HG02642 (cell line): ENCODE data around the gene DLEU7.

ENCODE experiments used
- ATAC-seq: cut with Tn5 transposase; IDR thresholded peaks from one replicate; pipeline ENCODE4 v1.9.1; 2021; ENCODE audit warnings: mild to moderate bottlenecking; ENCODE audit not compliant: unreplicated experiment, poor library complexity

Gene DLEU7

DNA sequence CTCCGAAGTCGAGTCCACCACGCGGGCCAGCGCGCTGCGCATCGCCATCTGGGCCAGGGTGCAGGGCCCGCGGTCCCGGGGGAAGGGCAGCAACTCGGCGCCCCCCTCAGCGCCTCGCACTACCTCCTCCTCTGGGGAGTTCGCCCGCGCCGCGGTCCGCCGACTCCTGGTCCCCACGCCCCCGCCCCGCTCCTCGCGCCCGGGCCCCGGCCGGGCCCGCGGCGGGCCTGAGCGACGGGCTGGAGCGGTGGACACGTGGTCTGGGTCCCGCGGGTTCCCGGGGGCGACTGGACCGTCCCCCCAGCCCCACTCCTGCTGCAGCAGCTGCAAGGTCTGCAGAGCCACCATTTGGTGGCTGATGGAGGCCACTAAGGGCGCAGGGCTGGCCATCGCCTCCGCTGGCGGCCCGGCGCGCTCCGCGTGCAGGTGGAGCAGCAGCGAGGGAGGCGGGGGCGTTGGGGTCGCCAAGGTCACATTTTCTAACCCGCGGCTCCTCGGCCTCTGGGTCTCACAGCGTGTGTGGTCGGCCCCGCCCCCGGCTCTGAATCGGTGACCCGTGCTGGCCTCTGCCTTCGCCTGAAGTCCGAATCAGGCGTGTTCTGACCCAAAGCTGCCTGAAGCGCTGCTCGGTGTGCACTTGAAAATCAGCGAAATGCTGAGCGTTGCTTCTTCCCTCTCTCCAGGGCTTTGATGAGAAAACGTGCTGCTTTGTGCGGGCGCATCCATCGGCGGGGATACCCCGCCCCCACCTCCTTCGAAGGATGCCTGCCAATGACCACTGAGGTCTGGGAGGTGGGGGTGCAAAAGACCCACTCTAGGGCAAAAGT lies at the start of gene DLEU7:
Gene DLEU7 (minus strand): TSS at position 436 of the 827 bp plus-strand sequence. CDS start 46 bp downstream, at position 390.
- ATAC-seq: no peak

DNA sequence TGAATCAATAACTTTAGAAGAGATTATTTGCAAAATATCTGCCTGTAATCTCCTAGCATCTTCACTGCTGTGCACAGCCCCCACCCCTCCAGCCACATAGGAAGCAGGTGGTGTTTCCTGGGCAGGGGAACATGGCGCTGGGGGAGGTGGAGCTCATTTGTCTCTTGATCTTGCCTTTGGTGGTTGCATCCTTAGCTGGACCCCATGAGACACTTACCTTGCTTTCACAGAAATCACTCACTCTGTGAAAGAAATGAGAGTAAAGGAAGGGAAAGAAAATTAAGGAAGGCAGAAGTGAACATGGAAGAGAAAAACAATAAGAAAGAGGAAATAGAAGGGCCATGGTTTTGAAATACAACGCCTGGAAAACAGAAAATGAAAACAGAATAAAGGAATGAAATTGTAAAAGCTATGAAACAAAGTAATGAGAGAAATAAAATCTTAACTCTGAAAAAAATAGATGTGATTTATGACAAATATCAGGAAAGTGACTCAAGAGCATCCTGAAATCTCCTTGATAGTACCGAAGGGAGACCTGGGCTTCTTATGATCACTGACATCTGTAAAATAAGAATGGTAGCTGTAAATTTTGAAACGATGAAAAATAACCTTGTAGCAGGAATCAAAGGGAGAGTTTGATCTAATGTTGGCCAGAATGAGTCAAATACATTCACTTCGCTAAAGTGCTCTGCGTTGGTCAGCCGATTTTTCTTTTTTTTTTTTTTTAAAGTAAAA lies 48.9 kb upstream of the DLEU7 start:
- ATAC-seq: peak; percentile 49

DNA sequence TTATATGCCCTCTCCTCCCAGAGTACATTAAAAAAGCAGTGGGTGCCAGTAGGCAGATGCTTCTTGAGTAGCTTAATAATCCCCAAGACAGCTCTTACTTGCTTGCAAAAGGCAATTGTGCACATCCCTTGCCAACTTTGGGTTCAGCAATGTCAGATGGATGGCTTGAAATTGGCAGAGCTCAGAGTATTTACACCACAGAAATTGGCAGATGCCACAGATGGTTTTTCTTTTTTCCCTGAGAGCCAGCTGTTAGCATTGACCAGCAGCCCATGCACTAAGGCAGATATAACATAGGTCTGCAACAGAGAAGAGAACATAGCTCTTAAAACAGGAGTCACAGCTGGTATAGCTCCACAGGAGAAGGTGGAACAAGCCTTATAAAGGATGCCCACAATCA lies 47.7 kb upstream of the DLEU7 start:
- no peak for ATAC-seq

DNA sequence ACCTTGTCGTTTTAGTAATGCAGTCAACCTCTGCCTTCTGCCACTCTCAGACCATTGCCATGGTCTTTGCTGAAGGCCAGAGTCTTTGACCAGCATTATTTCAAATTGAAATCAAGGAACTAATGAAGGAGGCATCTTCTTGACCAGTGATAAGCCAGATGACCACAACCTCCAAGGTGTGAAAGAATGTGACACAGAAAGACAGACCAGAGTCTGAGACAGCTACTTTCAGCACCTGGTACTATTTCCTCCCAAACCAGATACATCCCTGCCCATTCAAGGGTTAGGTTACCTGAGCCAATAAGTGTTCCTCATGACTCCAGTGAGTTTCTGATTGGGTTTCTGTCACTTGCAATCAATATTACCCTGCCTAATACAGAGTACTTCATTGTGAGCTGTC lies 45.8 kb upstream of the DLEU7 start:
- no peak for ATAC-seq

DNA sequence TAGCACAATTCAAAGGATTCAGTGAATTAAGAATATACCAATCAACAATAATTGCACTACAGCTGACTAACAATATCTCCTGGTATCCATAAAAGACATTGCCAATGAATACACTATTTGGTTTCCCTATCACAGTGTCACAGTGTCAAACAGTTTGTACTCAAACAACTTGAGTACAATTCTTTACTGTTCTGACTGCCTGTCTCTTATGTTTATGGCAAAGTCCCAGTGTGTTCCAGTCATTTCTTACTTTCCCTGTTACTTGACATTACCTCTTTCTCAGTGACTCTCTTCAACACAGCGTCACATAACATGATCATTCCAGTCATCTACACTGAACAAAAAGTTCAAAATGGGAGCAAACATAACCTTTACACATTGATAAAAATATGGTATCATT lies 44.9 kb upstream of the DLEU7 start:
- ATAC-seq: no peak

DNA sequence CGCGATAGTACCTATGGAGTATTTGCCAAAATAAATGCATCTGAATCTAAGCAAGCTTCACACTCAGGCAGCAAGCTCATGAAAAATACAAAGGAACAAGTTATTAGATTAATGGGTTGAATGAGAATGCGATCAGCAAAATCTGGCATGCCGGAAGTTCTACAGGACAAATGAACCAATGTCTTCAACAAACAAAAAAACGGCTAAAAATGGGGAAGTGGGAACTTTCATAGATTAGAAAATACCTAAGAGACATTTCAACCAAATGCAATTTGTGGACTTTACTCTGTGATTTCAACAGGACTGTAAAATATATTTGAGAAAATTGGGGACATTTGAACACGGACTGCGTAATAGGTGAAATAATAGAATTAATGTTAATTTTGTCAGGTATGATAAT lies 43.7 kb upstream of the DLEU7 start:
- ATAC-seq: no peak

- no peak for ATAC-seq
These were observed 40.8 kb upstream of the DLEU7 start for GRCh38 chr13:50884265-50884664.

GRCh38 chr13:50883728-50884127 lies 40.2 kb upstream of the DLEU7 start:
- no peak for ATAC-seq

DNA sequence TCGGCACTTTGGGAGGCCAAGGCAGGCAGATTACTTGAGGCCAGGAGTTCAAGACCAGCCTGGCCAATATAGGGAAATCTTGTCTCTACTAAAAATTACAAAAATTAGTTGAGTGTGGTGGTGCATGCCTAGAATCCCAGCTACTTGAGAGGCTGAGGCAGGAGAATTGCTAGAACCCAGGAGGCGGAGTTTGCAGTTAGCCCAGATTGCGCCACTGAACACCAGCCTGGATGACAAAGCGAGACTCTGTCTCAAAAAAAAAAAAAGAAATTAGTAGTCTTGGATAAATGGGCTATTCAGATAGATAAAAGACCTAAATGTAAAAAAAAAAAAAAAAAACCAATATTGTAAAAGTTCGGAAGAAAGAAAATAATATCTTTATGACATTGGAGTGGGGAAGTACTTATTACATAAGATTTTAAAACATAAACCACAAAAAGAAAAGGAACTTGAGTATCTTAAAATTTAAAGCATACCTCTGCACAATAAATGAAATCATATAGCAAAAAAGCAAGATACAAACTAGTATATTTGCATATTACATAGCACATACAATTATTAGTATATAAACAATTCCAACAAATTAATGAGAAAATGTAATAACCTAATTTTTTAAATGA lies 39.4 kb upstream of the DLEU7 start:
- no peak for ATAC-seq

- no peak for ATAC-seq
These were observed 30.5 kb upstream of the DLEU7 start for GRCh38 chr13:50873991-50874390.

DNA sequence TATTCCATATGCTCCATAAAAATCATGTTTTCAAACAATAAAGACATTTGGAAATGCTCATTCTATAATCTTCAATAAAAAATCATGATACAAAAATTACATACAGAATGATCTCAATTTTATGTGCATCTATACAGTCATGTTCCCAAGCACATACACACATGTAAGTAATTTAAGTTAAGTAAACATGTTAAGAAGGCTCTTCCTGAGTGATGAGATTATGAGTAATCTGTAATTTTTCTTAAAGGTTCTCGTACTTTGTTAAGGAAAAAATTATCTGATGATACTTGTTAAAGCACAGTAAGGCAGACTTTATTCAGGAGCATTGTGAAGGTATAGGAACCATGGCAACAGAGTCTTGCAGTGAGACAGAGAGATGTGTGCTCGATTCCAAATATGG lies 30.0 kb upstream of the DLEU7 start:
- no peak for ATAC-seq

DNA sequence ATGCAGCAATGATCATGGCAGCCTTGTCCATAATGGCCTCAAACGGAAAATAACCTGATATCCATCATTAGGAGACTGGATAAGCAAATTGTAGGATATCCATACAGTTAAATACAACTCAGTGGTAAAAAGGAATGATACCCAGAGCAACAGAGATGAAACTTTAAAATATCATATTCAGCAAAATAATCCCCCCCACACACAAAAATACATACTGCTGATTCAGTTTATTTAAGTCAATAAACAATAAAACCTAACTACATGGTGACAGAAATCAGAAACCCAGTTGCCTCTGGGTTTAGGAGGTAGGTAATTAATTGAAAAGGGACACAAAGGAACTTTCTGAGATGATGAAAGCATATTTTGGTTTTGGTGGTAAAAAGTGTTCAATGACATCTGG lies 27.9 kb upstream of the DLEU7 start:
- no peak for ATAC-seq

DNA sequence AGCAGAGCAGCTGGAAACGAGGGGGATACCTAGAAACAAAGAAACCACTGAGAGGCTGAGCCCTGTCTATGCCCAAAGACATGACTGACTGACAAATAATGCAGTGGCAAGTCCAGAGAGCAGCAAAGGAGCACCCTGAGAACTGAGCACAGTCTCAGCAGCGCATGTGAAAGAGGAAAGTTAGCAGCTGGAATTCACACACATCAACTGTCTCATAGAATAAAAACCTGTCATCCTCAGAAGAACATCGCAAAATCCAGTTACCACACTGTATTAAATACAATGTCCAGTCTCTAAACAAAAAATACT lies 24.1 kb upstream of the DLEU7 start:
- no peak for ATAC-seq

- no peak for ATAC-seq
These were observed 23.5 kb upstream of the DLEU7 start for GRCh38 chr13:50866817-50867636.

DNA sequence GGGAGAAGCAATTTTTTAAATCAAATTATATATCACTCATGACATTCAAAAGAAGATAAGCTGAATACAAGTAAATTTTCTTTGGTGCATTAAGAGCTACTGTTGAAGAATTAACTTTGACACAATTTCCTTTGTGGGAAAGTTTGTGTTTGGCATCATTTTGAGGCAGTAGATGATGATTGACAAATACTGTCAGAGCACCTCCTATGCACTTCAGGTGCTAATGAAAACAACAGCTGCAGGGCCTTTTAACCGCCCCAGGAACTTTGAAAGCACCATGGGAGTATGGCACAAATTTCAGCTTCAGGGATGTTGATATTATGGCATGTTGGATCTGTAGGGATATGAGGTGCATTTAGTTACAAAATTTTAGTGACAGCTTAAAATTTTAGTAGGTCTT lies 21.0 kb upstream of the DLEU7 start:
- ATAC-seq: no peak

DNA sequence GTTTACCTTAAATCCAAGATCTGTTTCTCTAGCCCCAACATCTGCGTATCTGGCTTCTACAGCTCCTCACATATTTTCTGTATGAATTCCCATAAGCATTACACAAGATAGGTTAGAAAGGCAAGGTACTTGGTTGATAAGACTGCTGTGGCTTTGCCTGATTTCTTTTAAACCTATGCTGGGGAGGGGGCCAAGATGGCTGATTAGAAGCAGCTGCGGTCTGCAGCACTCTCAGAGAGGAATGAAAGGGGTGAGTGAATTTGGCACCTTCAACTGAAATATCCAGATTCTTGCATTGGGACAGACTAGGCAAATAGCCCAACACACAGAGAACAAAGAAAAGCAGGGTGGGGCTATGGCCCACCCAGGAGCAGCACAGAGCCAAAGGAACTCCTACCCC lies 12.2 kb upstream of the DLEU7 start:
- no peak for ATAC-seq

- ATAC-seq: no peak
These were observed 7.0 kb upstream of the DLEU7 start for GRCh38 chr13:50850445-50850844.

DNA sequence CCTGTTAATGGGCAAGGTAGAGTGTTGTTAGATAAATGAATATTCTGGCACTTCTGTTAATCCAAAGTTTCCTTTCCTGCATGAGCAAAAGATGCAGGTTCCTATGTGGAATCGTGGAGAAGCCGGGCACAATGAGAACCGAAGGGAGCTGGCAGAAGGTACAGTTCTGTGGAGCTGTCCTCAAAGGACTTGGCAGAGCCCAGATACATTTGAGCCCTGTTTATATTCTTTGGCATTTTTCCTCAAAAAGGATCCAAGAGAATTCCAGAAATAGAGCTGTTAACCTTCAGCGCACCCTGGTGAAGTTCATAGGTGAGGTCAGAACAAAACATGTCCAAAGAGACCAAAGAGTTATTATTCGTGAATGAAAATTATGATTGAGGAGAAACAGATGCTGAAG lies 4.0 kb upstream of the DLEU7 start:
- ATAC-seq: no peak

DNA sequence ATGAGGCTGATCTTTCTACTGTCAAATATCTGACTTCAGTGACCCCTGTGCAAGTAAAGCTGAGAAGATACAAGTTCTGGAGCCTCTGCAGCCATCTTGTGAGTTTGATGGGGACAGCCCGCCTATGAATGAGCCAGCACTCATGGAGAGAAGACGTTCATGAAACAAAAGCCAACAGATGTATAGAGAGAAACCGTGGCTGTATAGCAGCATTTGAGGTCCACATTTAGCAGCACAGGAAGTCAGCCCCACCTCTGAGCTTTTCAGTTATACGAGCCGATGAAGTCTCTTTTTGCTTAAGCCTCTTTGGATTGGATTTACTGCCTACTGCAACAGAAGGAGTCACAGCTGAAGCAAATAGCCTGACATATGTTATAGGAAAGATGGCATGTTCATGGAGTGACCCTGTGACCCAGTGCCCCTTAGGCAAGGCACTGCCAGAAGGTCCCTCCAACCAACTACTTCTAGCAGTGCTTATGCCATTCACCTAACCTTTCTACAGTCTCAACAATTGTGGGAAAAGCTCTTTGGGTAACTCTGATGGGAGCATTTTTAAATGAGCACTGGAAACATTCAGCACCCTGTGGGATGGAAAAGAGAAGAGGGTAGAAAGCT lies 3.5 kb upstream of the DLEU7 start:
- ATAC-seq: no peak

DNA sequence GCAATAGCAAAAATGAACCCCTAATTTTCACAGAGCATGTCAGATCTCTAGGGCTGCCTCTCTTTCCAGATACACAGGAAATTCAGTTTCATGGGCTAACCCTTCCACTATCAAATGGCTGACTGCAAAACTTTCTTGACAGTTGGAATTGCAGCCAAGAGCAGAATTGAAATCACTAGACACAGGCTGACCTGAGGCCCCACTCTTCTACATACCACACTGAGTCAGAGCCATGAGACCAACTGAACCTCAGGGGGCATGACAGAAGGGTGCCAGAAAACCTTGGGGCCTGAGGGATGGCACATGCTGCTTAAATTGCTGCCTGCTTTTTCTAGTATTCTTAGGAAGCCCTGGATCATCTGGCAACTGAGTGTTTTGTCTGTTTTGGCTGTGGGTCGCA lies 1.7 kb upstream of the DLEU7 start:
- ATAC-seq: no peak
